ENCODE measurements around the gene DSP.

The DSP gene

GRCh38 chr6:7621761-7622160 is 80.3 kb downstream of the DSP start:
- TF ChIP-seq CTCF (IDR thresholded peaks at IDR 0.05; ENCODE audit: low read depth, low read length) = no peak
- in situ Hi-C loops (cut with HindIII; ENCODE audit: low sequenced_read_pairs) = no loop called here
- DNase-seq (ENCODE audit: low read depth, low spot score) = no peak

GRCh38 chr6:7624796-7625710 is 83.6 kb downstream of the DSP start:
- H3K4me3 ChIP-seq (ENCODE audit: low read depth, low read length) = no peak overlapping the region
- DNase-seq (ENCODE audit: low read depth, low spot score) = no peak
- TF ChIP-seq CTCF (IDR thresholded peaks at IDR 0.05; ENCODE audit: low read depth, low read length) = no peak
- in situ Hi-C loops (cut with HindIII; ENCODE audit: low sequenced_read_pairs) = no loop called here

More at GRCh38 chr6:7621761-7622160, 80.3 kb downstream of the DSP start:
- H3K4me3 ChIP-seq (ENCODE audit: low read depth, low read length) = no peak overlapping the region

- in situ Hi-C loops (cut with HindIII; ENCODE audit: low sequenced_read_pairs) = no loop called here
- no peak for DNase-seq (ENCODE audit: low read depth, low spot score)
- no peak for TF ChIP-seq CTCF (IDR thresholded peaks at IDR 0.05; ENCODE audit: low read depth, low read length)
- no peak overlapping the region for H3K4me3 ChIP-seq (ENCODE audit: low read depth, low read length)
Observed at GRCh38 chr6:7628479-7628878, 87.0 kb downstream of the DSP start.

- no peak for DNase-seq (ENCODE audit: low read depth, low spot score)
- in situ Hi-C loops (cut with HindIII; ENCODE audit: low sequenced_read_pairs) = no loop called here
- no peak overlapping the region for H3K4me3 ChIP-seq (ENCODE audit: low read depth, low read length)
- no peak for TF ChIP-seq CTCF (IDR thresholded peaks at IDR 0.05; ENCODE audit: low read depth, low read length)
Observed at GRCh38 chr6:7628909-7629308, 87.4 kb downstream of the DSP start.

GRCh38 chr6:7629321-7629720 is 87.8 kb downstream of the DSP start:
- no peak for TF ChIP-seq CTCF (IDR thresholded peaks at IDR 0.05; ENCODE audit: low read depth, low read length)
- H3K4me3 ChIP-seq (ENCODE audit: low read depth, low read length) = no peak overlapping the region
- no peak for DNase-seq (ENCODE audit: low read depth, low spot score)
- in situ Hi-C loops (cut with HindIII; ENCODE audit: low sequenced_read_pairs) = no loop called here

GRCh38 chr6:7630792-7631191 is 89.3 kb downstream of the DSP start:
- no peak for DNase-seq (ENCODE audit: low read depth, low spot score)
- no peak overlapping the region for H3K4me3 ChIP-seq (ENCODE audit: low read depth, low read length)
- TF ChIP-seq CTCF (IDR thresholded peaks at IDR 0.05; ENCODE audit: low read depth, low read length) = no peak
- in situ Hi-C loops (cut with HindIII; ENCODE audit: low sequenced_read_pairs) = no loop called here

All from astrocyte of the spinal cord (primary cell).